ENCODE data around the gene ZNF135. TPM values are rescaled to one million over a fixed set of nuclear protein-coding genes. Genes with fewer than 3 reads are reported as not detected.

ZNF135 gene
- polyA plus RNA-seq, 4 donors = 0.67 to 6.2 (median 1.4) TPM

DNA sequence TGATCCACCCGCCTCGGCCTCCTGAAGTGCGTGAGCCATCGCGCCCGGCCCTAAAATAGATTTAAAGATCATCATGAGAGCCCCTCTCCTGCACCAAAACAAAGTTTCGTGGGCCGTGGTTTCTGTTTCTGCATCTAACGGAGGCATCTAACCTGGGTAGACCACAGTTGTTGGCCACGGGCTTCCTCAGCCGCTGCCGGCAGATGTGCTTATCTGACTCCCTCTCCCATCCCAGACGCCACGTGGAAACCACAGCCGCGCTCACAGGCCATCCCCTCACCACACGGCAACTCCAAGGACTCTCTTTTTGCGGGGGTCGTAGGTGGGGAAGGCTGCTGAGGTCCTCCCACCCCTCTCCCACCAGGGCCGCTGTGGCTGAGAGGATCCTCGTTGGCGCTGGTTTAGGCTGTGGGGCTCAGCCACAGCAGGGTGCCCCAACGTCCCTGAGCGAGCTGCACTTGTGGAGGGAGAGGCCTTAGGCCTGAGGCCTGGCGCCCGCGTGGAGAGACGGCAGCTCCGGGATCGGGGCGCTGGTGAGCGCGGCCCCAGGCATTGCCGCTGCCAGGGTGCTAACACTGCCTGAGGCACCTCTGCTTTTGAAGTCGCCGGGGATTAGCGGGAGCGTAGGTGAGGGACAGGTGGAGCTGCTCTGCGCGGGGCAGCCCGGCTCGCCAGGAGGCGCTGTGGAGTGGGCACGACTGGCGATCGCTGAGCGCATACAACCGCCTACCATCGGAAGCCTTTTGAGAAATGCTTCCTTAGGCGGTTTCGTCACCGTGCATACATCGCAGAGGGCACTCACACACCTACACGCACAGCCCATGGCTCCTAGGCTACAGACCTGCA is 16.4 kb upstream of the ZNF135 start:
- Histone ChIP-seq H3K36me3 (ENCODE audit: control insufficient read depth in 3 of 3, insufficient read depth in 2 of 3, low read depth in 1 of 3, low read length in 3 of 3) (no peaks in the 10 kb centered on the region), H3K9me3 (ENCODE audit: control insufficient read depth in 2 of 2, insufficient read depth in 1 of 2, low read depth in 1 of 2, low read length in 1 of 2) (peaks cover 5 to 83% of the 10 kb centered on the region in 2 donors), H3K4me3 (ENCODE audit: low read depth in 1 of 3, low read length in 3 of 3) (no peak overlapping the region), H3K4me1 (ENCODE audit: control insufficient read depth in 3 of 3, insufficient read depth in 2 of 3, low read depth in 1 of 3, low read length in 2 of 3) (no peaks in the 10 kb centered on the region), H3K27me3 (ENCODE audit: control insufficient read depth in 3 of 3, insufficient read depth in 3 of 3, low read length in 3 of 3) (peaks cover 0 to 3% (median 0%) of the 10 kb centered on the region in 3 donors), H3K27ac (ENCODE audit: low read depth in 1 of 3, low read length in 2 of 3) (no peak overlapping the region)
- WGBS, 3 donors = 51 to 61% (median 60%) methylated on average over 52 to 54 of the region's 54 CpGs
- FAIRE-seq (no peak), DNase-seq (no peak)

DNA sequence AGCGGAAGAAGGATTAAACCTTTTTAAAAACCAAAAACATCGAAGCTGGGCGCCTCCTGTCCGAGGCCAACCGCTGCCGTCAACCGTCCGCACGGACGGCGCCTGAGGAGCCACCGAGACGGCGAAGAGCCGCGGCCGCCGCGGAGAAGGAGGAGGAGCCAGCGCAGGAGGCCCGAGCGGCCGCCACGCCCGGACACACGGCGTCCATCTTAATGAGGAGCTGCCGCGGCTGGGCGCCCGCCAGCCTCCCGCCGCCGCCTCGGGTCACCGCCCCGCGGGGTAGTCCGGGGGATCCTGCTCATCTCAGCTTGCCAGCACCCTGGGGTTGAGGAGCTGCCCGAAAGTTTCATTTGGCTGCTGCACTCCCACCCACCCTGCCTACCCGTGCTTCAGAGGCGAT is 14.7 kb upstream of the ZNF135 start:
- Histone ChIP-seq H3K36me3 (ENCODE audit: control insufficient read depth in 3 of 3, insufficient read depth in 2 of 3, low read depth in 1 of 3, low read length in 3 of 3) (no peaks in the 10 kb centered on the region), H3K27me3 (ENCODE audit: control insufficient read depth in 3 of 3, insufficient read depth in 3 of 3, low read length in 3 of 3) (no peaks in the 10 kb centered on the region), H3K4me3 (ENCODE audit: low read depth in 1 of 3, low read length in 3 of 3) (no peak overlapping the region), H3K9me3 (ENCODE audit: control insufficient read depth in 2 of 2, insufficient read depth in 1 of 2, low read depth in 1 of 2, low read length in 1 of 2) (peaks cover 5 to 92% of the 10 kb centered on the region in 2 donors), H3K27ac (ENCODE audit: low read depth in 1 of 3, low read length in 2 of 3) (no peak overlapping the region), H3K4me1 (ENCODE audit: control insufficient read depth in 3 of 3, insufficient read depth in 2 of 3, low read depth in 1 of 3, low read length in 2 of 3) (no peaks in the 10 kb centered on the region)
- DNase-seq (no peak), FAIRE-seq (no peak)
- WGBS, 3 donors = 77 to 84% (median 80%) methylated on average over 24 to 42 of the region's 42 CpGs

DNA sequence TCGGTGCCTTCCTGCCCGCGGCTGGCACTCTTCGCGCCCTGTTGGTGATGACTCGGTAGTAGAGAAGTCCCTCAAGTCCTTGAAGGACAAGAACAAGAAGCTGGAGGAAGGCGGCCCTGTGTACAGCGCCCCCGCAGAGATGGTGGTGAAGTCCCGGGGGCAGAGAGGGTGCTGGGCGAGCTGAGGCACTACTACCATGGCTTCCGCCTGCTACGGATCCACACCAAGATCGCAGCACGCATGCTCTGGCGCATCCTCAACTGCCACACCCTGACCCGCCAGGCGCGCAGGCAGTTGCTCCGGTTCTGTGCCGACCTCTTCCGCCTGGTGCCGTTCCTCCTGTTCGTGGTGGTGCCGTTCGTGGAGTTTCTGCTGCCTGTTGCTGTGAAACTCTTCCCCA is 14.2 kb upstream of the ZNF135 start:
- Histone ChIP-seq H3K27me3 (ENCODE audit: control insufficient read depth in 3 of 3, insufficient read depth in 3 of 3, low read length in 3 of 3) (no peaks in the 10 kb centered on the region), H3K27ac (ENCODE audit: low read depth in 1 of 3, low read length in 2 of 3) (no peak overlapping the region), H3K9me3 (ENCODE audit: control insufficient read depth in 2 of 2, insufficient read depth in 1 of 2, low read depth in 1 of 2, low read length in 1 of 2) (peaks cover 5 to 93% of the 10 kb centered on the region in 2 donors), H3K4me3 (ENCODE audit: low read depth in 1 of 3, low read length in 3 of 3) (no peak overlapping the region), H3K4me1 (ENCODE audit: control insufficient read depth in 3 of 3, insufficient read depth in 2 of 3, low read depth in 1 of 3, low read length in 2 of 3) (no peaks in the 10 kb centered on the region), H3K36me3 (ENCODE audit: control insufficient read depth in 3 of 3, insufficient read depth in 2 of 3, low read depth in 1 of 3, low read length in 3 of 3) (no peaks in the 10 kb centered on the region)
- DNase-seq (no peak), FAIRE-seq (no peak)
- WGBS, 3 donors = 95 to 96% (median 96%) methylated on average over 23 to 26 of the region's 26 CpGs

DNA sequence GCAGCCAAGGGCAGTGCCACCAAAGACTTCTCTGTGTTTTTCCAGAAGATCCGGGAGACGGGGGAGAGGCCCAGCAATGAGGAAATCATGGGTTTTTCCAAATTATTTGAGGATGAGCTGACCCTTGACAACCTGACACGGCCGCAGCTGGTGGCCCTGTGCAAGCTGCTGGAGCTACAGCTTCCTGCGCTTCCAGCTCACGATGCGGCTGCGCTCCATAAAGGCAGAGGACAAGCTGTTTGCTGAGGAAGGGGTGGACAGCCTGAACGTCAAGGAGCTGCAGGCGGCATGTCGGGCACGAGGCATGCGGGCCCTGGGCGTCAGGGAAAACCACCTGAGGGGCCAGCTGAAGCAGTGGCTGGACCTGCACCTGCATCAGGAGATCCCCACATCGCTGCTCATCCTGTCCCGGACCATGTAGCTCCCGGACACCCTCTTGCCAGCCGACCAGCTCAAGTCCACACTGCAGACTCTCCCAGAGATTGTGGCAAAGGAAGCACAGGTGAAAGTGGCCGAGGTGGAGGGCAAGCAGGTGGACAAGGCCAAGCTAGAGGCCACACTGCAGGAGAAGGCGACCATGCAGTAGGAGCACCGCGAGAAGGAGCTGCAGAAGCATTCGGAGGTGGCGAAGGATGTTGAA is 13.6 kb upstream of the ZNF135 start:
- DNase-seq = no peak
- no peak overlapping the region for H3K27ac ChIP-seq (ENCODE audit: low read depth in 1 of 3, low read length in 2 of 3)
- peaks cover 3 to 92% of the 10 kb centered on the region in 2 donors for H3K9me3 ChIP-seq (ENCODE audit: control insufficient read depth in 2 of 2, insufficient read depth in 1 of 2, low read depth in 1 of 2, low read length in 1 of 2)
- 90 to 94% (median 94%) methylated on average over 24 of the region's 24 CpGs for WGBS, 3 donors
- FAIRE-seq = no peak
- no peaks in the 10 kb centered on the region for H3K27me3 ChIP-seq (ENCODE audit: control insufficient read depth in 3 of 3, insufficient read depth in 3 of 3, low read length in 3 of 3)
- H3K4me3 ChIP-seq (ENCODE audit: low read depth in 1 of 3, low read length in 3 of 3) = no peak overlapping the region
- H3K4me1 ChIP-seq (ENCODE audit: control insufficient read depth in 3 of 3, insufficient read depth in 2 of 3, low read depth in 1 of 3, low read length in 2 of 3) = no peaks in the 10 kb centered on the region
- no peaks in the 10 kb centered on the region for H3K36me3 ChIP-seq (ENCODE audit: control insufficient read depth in 3 of 3, insufficient read depth in 2 of 3, low read depth in 1 of 3, low read length in 3 of 3)

DNA sequence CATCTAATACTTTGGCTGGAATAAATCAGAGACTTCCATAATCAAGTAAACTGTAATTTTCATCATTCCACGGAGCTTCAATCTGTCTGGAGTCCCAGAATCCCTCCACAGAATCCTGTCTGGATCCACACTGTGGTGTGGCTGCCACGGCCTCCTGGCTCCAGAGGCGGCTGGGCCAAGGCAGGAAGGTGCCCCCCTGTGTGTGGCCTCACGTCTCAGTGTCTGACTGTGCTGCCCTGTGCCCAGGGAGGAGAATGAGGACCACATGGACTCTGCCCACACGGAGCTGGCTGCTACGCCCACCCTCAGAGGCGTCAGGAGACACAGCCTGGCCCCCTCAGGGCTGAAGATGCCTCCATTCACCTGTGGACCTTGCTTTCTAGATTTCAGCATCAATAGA is 12.2 kb upstream of the ZNF135 start:
- no peak for DNase-seq
- no peaks in the 10 kb centered on the region for H3K36me3 ChIP-seq (ENCODE audit: control insufficient read depth in 3 of 3, insufficient read depth in 2 of 3, low read depth in 1 of 3, low read length in 3 of 3)
- peaks cover 3 to 92% of the 10 kb centered on the region in 2 donors for H3K9me3 ChIP-seq (ENCODE audit: control insufficient read depth in 2 of 2, insufficient read depth in 1 of 2, low read depth in 1 of 2, low read length in 1 of 2)
- no peak overlapping the region for H3K4me3 ChIP-seq (ENCODE audit: low read depth in 1 of 3, low read length in 3 of 3)
- no peaks in the 10 kb centered on the region for H3K27me3 ChIP-seq (ENCODE audit: control insufficient read depth in 3 of 3, insufficient read depth in 3 of 3, low read length in 3 of 3)
- no peak overlapping the region for H3K27ac ChIP-seq (ENCODE audit: low read depth in 1 of 3, low read length in 2 of 3)
- 73 to 84% (median 76%) methylated on average over 7 of the region's 7 CpGs for WGBS, 3 donors
- no peaks in the 10 kb centered on the region for H3K4me1 ChIP-seq (ENCODE audit: control insufficient read depth in 3 of 3, insufficient read depth in 2 of 3, low read depth in 1 of 3, low read length in 2 of 3)
- FAIRE-seq = no peak

DNA sequence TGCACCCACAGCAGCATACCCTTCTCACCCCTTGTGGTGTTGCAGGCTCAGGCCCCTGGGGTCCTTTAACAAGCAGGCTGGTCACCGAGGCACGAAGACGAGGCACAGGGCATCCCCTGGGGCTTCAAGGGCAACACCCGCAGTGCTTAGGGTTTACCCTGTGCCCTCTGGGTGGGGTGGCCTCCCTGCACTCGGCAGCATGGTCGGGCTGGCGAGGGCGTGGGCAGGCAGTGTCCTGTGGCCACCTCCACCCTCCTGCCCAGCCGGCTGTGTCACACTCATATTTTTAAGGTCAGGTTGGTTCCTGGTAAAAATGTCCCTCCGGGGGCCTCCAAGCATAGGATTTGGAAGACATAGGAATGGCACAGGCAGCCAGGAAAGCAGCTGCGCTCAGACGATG is 11.4 kb upstream of the ZNF135 start:
- Histone ChIP-seq H3K27me3 (ENCODE audit: control insufficient read depth in 3 of 3, insufficient read depth in 3 of 3, low read length in 3 of 3) (no peaks in the 10 kb centered on the region), H3K27ac (ENCODE audit: low read depth in 1 of 3, low read length in 2 of 3) (no peak overlapping the region), H3K9me3 (ENCODE audit: control insufficient read depth in 2 of 2, insufficient read depth in 1 of 2, low read depth in 1 of 2, low read length in 1 of 2) (peaks cover 3 to 97% of the 10 kb centered on the region in 2 donors), H3K4me3 (ENCODE audit: low read depth in 1 of 3, low read length in 3 of 3) (no peak overlapping the region), H3K36me3 (ENCODE audit: control insufficient read depth in 3 of 3, insufficient read depth in 2 of 3, low read depth in 1 of 3, low read length in 3 of 3) (no peaks in the 10 kb centered on the region), H3K4me1 (ENCODE audit: control insufficient read depth in 3 of 3, insufficient read depth in 2 of 3, low read depth in 1 of 3, low read length in 2 of 3) (no peaks in the 10 kb centered on the region)
- WGBS, 3 donors = 89 to 92% (median 92%) methylated on average over 12 of the region's 12 CpGs
- FAIRE-seq = no peak
- no peak for DNase-seq

DNA sequence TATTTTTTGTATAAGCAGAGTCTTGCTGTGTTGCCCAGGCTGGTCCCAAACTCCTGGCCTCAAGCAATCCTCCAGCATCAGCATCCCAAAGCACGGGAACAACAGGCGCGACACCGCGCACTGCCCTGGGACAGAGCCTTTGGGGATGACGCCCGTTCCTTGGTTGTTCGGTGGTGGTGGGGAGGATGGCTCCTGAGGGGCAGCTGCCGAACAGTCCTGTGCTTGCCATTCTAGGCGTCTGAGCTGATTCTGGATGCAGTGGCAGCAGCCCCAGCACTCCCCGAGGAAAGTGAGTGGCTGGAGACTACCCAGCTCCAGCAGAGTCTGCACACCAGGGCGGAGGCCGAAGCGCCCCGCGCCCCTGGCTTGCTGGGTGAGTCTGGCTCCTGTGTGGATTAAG is 6.8 kb upstream of the ZNF135 start:
- H3K4me3 ChIP-seq (ENCODE audit: low read depth in 1 of 3, low read length in 3 of 3) = no peak overlapping the region
- H3K27me3 ChIP-seq (ENCODE audit: control insufficient read depth in 3 of 3, insufficient read depth in 3 of 3, low read length in 3 of 3) = no peaks in the 10 kb centered on the region
- WGBS, 3 donors = 97% methylated on average over 16 of the region's 16 CpGs
- no peaks in the 10 kb centered on the region for H3K4me1 ChIP-seq (ENCODE audit: control insufficient read depth in 3 of 3, insufficient read depth in 2 of 3, low read depth in 1 of 3, low read length in 2 of 3)
- H3K27ac ChIP-seq (ENCODE audit: low read depth in 1 of 3, low read length in 2 of 3) = no peak overlapping the region
- no peaks in the 10 kb centered on the region for H3K36me3 ChIP-seq (ENCODE audit: control insufficient read depth in 3 of 3, insufficient read depth in 2 of 3, low read depth in 1 of 3, low read length in 3 of 3)
- DNase-seq (no peak), FAIRE-seq (no peak)
- peaks cover 4 to 83% of the 10 kb centered on the region in 2 donors for H3K9me3 ChIP-seq (ENCODE audit: control insufficient read depth in 2 of 2, insufficient read depth in 1 of 2, low read depth in 1 of 2, low read length in 1 of 2)

DNA sequence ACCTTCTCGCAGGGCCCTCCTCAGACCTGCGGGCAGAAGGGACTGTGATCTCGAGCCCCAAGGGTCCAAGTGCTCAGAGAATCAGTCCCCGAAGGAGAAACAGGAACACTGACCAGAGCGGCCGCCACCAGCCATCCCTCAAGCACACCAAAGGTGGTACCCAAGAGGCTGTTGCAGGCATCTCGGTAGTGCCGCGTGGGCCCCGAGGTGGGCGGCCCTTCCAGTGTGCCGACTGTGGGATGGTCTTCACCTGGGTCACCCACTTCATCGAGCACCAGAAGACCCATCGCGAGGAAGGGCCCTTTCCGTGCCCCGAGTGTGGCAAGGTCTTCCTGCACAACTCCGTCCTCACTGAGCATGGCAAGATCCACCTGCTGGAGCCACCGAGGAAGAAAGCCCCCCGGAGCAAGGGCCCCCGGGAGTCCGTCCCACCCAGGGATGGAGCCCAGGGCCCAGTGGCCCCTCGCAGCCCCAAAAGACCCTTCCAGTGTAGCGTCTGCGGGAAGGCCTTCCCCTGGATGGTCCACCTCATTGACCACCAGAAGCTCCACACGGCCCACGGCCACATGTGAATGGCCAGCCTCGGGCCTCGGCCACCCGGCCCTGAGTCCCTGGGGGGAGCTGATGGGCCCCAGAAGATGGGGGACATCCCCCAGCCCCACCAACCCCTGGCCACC is 5.5 kb upstream of the ZNF135 start:
- 89 to 96% (median 93%) methylated on average over 27 to 30 of the region's 30 CpGs for WGBS, 3 donors

More for the DNA sequence above, 5.5 kb upstream of the ZNF135 start:
- DNase-seq (no peak), FAIRE-seq (no peak)
- no peak overlapping the region for H3K4me3 ChIP-seq (ENCODE audit: low read depth in 1 of 3, low read length in 3 of 3)
- H3K4me1 ChIP-seq (ENCODE audit: control insufficient read depth in 3 of 3, insufficient read depth in 2 of 3, low read depth in 1 of 3, low read length in 2 of 3) = peaks cover 0 to 2% (median 0%) of the 10 kb centered on the region in 3 donors
- H3K9me3 ChIP-seq (ENCODE audit: control insufficient read depth in 2 of 2, insufficient read depth in 1 of 2, low read depth in 1 of 2, low read length in 1 of 2) = peaks cover 2 to 83% of the 10 kb centered on the region in 2 donors
- no peaks in the 10 kb centered on the region for H3K36me3 ChIP-seq (ENCODE audit: control insufficient read depth in 3 of 3, insufficient read depth in 2 of 3, low read depth in 1 of 3, low read length in 3 of 3)
- no peak overlapping the region for H3K27ac ChIP-seq (ENCODE audit: low read depth in 1 of 3, low read length in 2 of 3)
- no peaks in the 10 kb centered on the region for H3K27me3 ChIP-seq (ENCODE audit: control insufficient read depth in 3 of 3, insufficient read depth in 3 of 3, low read length in 3 of 3)
